ENCODE data around the gene PROSER3.

DNA sequence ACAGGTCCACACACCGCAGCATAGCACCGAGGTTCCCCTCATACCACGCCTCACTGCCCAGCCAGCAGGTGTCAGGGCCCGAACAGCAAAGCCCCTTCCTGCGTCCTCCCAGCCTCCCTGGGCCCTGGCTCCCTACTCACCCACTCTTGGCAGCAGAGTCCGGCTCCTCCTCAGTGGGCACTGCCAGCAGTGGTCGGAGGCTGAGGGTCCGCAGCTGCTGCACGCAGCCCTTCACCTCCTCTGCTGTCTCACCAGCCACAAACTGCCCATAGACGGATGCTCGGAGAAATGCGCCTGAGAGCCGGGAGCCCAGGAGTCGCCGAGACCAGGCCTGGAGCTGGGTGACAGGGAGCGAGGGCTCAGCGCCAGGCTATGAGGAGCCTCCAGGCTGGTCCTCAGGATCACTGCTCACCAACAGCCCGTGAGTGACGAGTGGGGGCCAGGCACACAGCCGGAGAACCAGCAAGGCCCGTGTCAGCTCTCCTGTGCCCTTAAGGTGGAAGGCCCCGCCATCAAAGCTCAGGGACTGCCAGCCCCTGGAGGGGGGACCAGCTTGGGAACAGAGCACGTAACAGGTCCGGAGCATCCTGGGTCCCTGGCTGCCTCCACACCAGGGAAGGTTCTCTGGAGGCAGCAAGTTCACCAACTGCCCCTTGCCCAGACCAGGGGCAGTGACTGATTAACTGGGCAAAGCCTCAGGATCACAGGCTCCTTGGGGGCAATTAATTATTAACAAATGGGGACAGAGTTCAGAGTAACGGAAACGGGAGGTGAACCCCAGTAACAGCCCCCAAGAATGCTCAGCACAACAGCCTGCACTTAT is 54.5 kb downstream of the PROSER3 start, which contains the start of gene PRODH2:
- TF ChIP-seq, protein P1, sequence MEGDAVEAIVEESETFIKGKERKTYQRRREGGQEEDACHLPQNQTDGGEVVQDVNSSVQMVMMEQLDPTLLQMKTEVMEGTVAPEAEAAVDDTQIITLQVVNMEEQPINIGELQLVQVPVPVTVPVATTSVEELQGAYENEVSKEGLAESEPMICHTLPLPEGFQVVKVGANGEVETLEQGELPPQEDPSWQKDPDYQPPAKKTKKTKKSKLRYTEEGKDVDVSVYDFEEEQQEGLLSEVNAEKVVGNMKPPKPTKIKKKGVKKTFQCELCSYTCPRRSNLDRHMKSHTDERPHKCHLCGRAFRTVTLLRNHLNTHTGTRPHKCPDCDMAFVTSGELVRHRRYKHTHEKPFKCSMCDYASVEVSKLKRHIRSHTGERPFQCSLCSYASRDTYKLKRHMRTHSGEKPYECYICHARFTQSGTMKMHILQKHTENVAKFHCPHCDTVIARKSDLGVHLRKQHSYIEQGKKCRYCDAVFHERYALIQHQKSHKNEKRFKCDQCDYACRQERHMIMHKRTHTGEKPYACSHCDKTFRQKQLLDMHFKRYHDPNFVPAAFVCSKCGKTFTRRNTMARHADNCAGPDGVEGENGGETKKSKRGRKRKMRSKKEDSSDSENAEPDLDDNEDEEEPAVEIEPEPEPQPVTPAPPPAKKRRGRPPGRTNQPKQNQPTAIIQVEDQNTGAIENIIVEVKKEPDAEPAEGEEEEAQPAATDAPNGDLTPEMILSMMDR (conservative IDR thresholded peaks at IDR 0.05; ENCODE audit: low read length): 0 out of 2 replicates have a peak, but pooled peaks have one; percentile 23
- TF ChIP-seq EZH2phosphoT487 (IDR thresholded peaks at IDR 0.05; ENCODE audit: borderline replicate concordance, low read depth, low read length): no peak

Measured in OCI-LY7 (cell line).